Ramos (cell line): Measurements from ENCODE around the gene PAQR4.
"Not testable (repeated sequence)": the region's sequence is repeated elsewhere in the genome, so short reads cannot be mapped to it uniquely, and the experiment has no call there.

ENCODE experiments used
- in situ Hi-C: fragments of 300-500 bp; cut with MboI; formaldehyde crosslinking; loops from one replicate; pipeline ENCODE4 v1.14.3; 2022; ENCODE audit warnings: low sequenced_read_pairs; ENCODE audit not compliant: unreplicated experiment

The PAQR4 gene

GRCh38 chr16:2942045-2942444 lies 27.1 kb upstream of the PAQR4 start:
- in situ Hi-C loops = no loop called here

- in situ Hi-C loops = not testable (repeated sequence)
Measured at GRCh38 chr16:2943716-2944115, 25.4 kb upstream of the PAQR4 start.

GRCh38 chr16:2946649-2947048 lies 22.5 kb upstream of the PAQR4 start:
- in situ Hi-C loops = no loop called here

GRCh38 chr16:2948807-2949704 lies 20.1 kb upstream of the PAQR4 start:
- in situ Hi-C loops = no loop called here

GRCh38 chr16:2949705-2950352 lies 19.3 kb upstream of the PAQR4 start:
- in situ Hi-C loops = no loop called here

GRCh38 chr16:2950353-2950724 lies 18.8 kb upstream of the PAQR4 start:
- in situ Hi-C loops = no loop called here

- in situ Hi-C loops = no loop called here
Measured at GRCh38 chr16:2950773-2951172, 18.4 kb upstream of the PAQR4 start.

- in situ Hi-C loops = no loop called here
Measured at GRCh38 chr16:2952679-2953078, 16.5 kb upstream of the PAQR4 start.

- in situ Hi-C loops = no loop called here
Measured at GRCh38 chr16:2953706-2954627, 15.2 kb upstream of the PAQR4 start.

- in situ Hi-C loops = no loop called here
Measured at GRCh38 chr16:2954656-2955381, 14.3 kb upstream of the PAQR4 start.

- in situ Hi-C loops = no loop called here
Measured at GRCh38 chr16:2955438-2955778, 13.7 kb upstream of the PAQR4 start.

- in situ Hi-C loops = no loop called here
Measured at GRCh38 chr16:2955779-2956578, 13.2 kb upstream of the PAQR4 start.

GRCh38 chr16:2956579-2956956 lies 12.6 kb upstream of the PAQR4 start:
- in situ Hi-C loops = no loop called here

- in situ Hi-C loops = no loop called here
Measured at GRCh38 chr16:2959206-2959605, 9.9 kb upstream of the PAQR4 start.

GRCh38 chr16:2960183-2961010 lies 8.8 kb upstream of the PAQR4 start:
- in situ Hi-C loops = no loop called here

GRCh38 chr16:2962334-2963073 lies 6.6 kb upstream of the PAQR4 start:
- in situ Hi-C loops = no loop called here

- in situ Hi-C loops = no loop called here
Measured at GRCh38 chr16:2963074-2963722, 6.0 kb upstream of the PAQR4 start.
